T47D (cell line): Measurements from ENCODE around the gene C1orf210.

Experiments used
- DNase-seq, 2 experiments: peaks; one replicate each; pipeline versions ENCODE4 v3.0.0 to v3.0.0-alpha.2; 2011 to 2012; ENCODE audit warnings: low read depth in 1 of 2, low spot score in 1 of 2
- JUND ChIP-seq: IDR thresholded peaks from 2 replicates; pipeline ENCODE4 v1.6.1; 2012; ENCODE audit warnings: low read depth
- in situ Hi-C: cut with HindIII; loops from 2 replicates; pipeline ENCODE4 v1.10.0; 2016; ENCODE audit warnings: low sequenced_read_pairs, low pct_unique_long_range_greater_than_20kb

The C1orf210 gene

GRCh38 chr1:43307458-43308158 is 22.2 kb upstream of the C1orf210 start:
- DNase-seq = no peak
- in situ Hi-C loops = no loop called here
- TF ChIP-seq JUND = no peak

- no peak for DNase-seq
- no peak for TF ChIP-seq JUND
- in situ Hi-C loops = no loop called here
These were observed 21.5 kb upstream of the C1orf210 start for GRCh38 chr1:43306688-43307457.

GRCh38 chr1:43305926-43306687 is 20.7 kb upstream of the C1orf210 start:
- in situ Hi-C loops = no loop called here
- TF ChIP-seq JUND = no peak
- DNase-seq = no peak

GRCh38 chr1:43305461-43305860 is 20.1 kb upstream of the C1orf210 start:
- in situ Hi-C loops = no loop called here
- DNase-seq = no peak
- no peak for TF ChIP-seq JUND

GRCh38 chr1:43304771-43305300 is 19.5 kb upstream of the C1orf210 start:
- DNase-seq = no peak
- in situ Hi-C loops = no loop called here
- TF ChIP-seq JUND = no peak

- DNase-seq = no peak
- in situ Hi-C loops = no loop called here
- no peak for TF ChIP-seq JUND
These were observed 18.9 kb upstream of the C1orf210 start for GRCh38 chr1:43304314-43304681.

GRCh38 chr1:43303471-43304313 is 18.3 kb upstream of the C1orf210 start:
- no peak for DNase-seq
- TF ChIP-seq JUND = no peak
- in situ Hi-C loops = no loop called here

- no peak for DNase-seq
- no peak for TF ChIP-seq JUND
- in situ Hi-C loops = no loop called here
These were observed 17.5 kb upstream of the C1orf210 start for GRCh38 chr1:43302721-43303470.

GRCh38 chr1:43302201-43302600 is 16.8 kb upstream of the C1orf210 start:
- no peak for TF ChIP-seq JUND

GRCh38 chr1:43300378-43301094 is 15.2 kb upstream of the C1orf210 start, which contains the start of gene TIE1:
TSS of gene TIE1 (plus strand) at chr1:43300982. CDS start at chr1:43301072, 90 bp downstream.
- in situ Hi-C loops = no loop called here
- no peak for TF ChIP-seq JUND
- no peak for DNase-seq

More at GRCh38 chr1:43302201-43302600, 16.8 kb upstream of the C1orf210 start:
- no peak for DNase-seq
- in situ Hi-C loops = no loop called here

- no peak for TF ChIP-seq JUND
- in situ Hi-C loops = no loop called here
- no peak for DNase-seq
These were observed 13.7 kb upstream of the C1orf210 start for GRCh38 chr1:43299101-43299500.
